Measurements from ENCODE around the gene DNAAF5.
A peak's percentile ranks its signal among the peaks of the same experiment; 100 is the strongest.

DNAAF5 gene

GRCh38 chr7:725223-726005 lies 1.1 kb upstream of the DNAAF5 start:
- peak overlapping the region; percentile 81 for H3K27ac ChIP-seq
- no peak for TF ChIP-seq ZFX (IDR thresholded peaks at IDR 0.05; ENCODE audit: borderline replicate concordance)
- no peak for TF ChIP-seq CTCF (IDR thresholded peaks at IDR 0.05)

- TF ChIP-seq ZFX (IDR thresholded peaks at IDR 0.05; ENCODE audit: borderline replicate concordance) (no peak), CTCF (IDR thresholded peaks at IDR 0.05) (no peak)
- peak overlapping the region; percentile 81 for H3K27ac ChIP-seq
Observed at GRCh38 chr7:726854-727103, 280 bp downstream of the DNAAF5 start.

GRCh38 chr7:727104-727805 lies 756 bp downstream of the DNAAF5 start, which contains the start of gene PRKAR1B:
Gene PRKAR1B, minus strand, starts transcription at chr7:727281. Its CDS starts 15,776 bp downstream, at chr7:711505.
- no peak for TF ChIP-seq ZFX (IDR thresholded peaks at IDR 0.05; ENCODE audit: borderline replicate concordance)
- no peak for TF ChIP-seq CTCF (IDR thresholded peaks at IDR 0.05)
- H3K27ac ChIP-seq, result peak within 1 kb of the TSS; percentile 81

- no peak for TF ChIP-seq ZFX (IDR thresholded peaks at IDR 0.05; ENCODE audit: borderline replicate concordance)
- TF ChIP-seq CTCF (IDR thresholded peaks at IDR 0.05), result no peak
- peak overlapping the region; percentile 81 for H3K27ac ChIP-seq
Observed at GRCh38 chr7:727806-728460, 1.4 kb downstream of the DNAAF5 start.

- no peak for TF ChIP-seq ZFX (IDR thresholded peaks at IDR 0.05; ENCODE audit: borderline replicate concordance)
- TF ChIP-seq CTCF (IDR thresholded peaks at IDR 0.05), result no peak
- no peak overlapping the region for H3K27ac ChIP-seq
Observed at GRCh38 chr7:728602-729001, 2.1 kb downstream of the DNAAF5 start.

GRCh38 chr7:729140-730000 lies 2.9 kb downstream of the DNAAF5 start:
- H3K27ac ChIP-seq, result no peak overlapping the region
- TF ChIP-seq CTCF (IDR thresholded peaks at IDR 0.05) (no peak), ZFX (IDR thresholded peaks at IDR 0.05; ENCODE audit: borderline replicate concordance) (no peak)
